Spleen (tissue), 7 donors: ENCODE data around the gene USP15.

Experiments used
- POLR2A ChIP-seq, 3 donors: fragments of 450-650 bp; IDR thresholded peaks; one replicate each; pipeline ENCODE4 v1.5.1; 2017; ENCODE audit warnings: antibody characterized with exemption in 3 of 3, mild to moderate bottlenecking in 1 of 3
- POLR2AphosphoS5 ChIP-seq, 3 donors: sonication (generic); formaldehyde crosslinking; IDR thresholded peaks; one replicate each; pipeline ENCODE4 v1.5.1; 2017; ENCODE audit warnings: antibody characterized with exemption in 3 of 3
- TF ChIP-seq, protein P1 (sequence below), 11 experiments: fragments of 200-600 bp in 7 of 11; fragments of 450-650 bp in 4 of 11; sonication (generic) in 4 of 11; IDR thresholded peaks in 8 of 11; conservative IDR thresholded peaks in 3 of 11; 1 replicate in 7 of 11; 2 replicates in 4 of 11; pipeline versions ENCODE4 v1.4.0 to v1.8.0; 2016 to 2021; ENCODE audit warnings: antibody characterized with exemption in 11 of 11, inconsistent platforms in 4 of 11, mild to moderate bottlenecking in 1 of 11
- donor health status: DM: no; HTN: no; CAD: no; lungs with moderate emphysema.
- donor health status: DM: no; HTN: no; CAD: no.
- donor health status: DM: no; HTN: no; CAD: no.

DNA sequence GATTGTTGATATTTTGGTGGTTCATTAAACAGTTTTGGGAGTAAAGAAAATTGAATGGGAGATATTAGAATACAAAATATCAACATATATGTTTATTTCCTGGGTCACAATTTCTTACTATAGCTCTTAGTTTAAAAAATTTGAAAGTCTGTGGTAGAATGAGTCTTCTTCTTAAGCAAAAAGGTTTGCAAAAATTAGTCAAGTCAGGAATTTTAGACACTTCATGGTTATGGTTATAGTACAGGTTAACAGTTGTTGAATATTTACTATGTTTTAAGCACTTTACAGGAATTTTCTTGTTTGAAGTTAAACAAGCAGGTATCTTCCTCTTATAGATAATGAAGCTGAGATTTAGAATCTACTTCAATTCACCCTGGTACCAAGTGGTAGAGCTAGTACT is 56.8 kb downstream of the USP15 start:
- TF ChIP-seq POLR2AphosphoS5 (IDR thresholded peaks at IDR 0.05) (no peak), POLR2A (IDR thresholded peaks at IDR 0.05) (no peak)
- TF ChIP-seq, protein P1, sequence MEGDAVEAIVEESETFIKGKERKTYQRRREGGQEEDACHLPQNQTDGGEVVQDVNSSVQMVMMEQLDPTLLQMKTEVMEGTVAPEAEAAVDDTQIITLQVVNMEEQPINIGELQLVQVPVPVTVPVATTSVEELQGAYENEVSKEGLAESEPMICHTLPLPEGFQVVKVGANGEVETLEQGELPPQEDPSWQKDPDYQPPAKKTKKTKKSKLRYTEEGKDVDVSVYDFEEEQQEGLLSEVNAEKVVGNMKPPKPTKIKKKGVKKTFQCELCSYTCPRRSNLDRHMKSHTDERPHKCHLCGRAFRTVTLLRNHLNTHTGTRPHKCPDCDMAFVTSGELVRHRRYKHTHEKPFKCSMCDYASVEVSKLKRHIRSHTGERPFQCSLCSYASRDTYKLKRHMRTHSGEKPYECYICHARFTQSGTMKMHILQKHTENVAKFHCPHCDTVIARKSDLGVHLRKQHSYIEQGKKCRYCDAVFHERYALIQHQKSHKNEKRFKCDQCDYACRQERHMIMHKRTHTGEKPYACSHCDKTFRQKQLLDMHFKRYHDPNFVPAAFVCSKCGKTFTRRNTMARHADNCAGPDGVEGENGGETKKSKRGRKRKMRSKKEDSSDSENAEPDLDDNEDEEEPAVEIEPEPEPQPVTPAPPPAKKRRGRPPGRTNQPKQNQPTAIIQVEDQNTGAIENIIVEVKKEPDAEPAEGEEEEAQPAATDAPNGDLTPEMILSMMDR (IDR thresholded peaks at IDR 0.05 in 8 of 11, conservative IDR thresholded peaks at IDR 0.05 in 3 of 11) = no peak
